GM12872 (cell line): ENCODE measurements around the gene USP8.

Experiments used
- TF ChIP-seq, protein P1 (sequence below): IDR thresholded peaks from 3 replicates; pipeline ENCODE4 v1.5.1; 2011; ENCODE audit warnings: low read depth, mild to moderate bottlenecking, low read length, moderate library complexity; ENCODE audit not compliant: insufficient read depth

Gene USP8

DNA sequence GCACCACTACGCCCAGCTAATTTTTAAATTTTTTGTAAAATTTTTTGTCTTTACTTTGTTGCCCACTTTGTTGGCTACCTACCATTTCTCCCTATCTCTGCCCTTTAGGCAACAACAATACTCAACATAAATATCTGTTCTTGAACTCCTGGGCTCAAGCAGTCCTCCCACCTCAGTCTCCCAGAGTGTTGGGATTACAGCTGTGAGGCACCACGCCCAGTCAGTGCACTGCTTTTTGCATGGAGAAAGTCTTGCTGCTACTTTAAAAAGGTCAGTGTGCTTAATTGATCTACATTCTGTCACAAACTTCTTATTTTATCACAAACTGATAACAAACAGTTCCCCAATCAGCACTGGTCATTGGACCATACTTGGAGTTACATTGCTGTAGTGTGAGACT, 8.0 kb downstream of the USP8 start:
- TF ChIP-seq, protein P1, sequence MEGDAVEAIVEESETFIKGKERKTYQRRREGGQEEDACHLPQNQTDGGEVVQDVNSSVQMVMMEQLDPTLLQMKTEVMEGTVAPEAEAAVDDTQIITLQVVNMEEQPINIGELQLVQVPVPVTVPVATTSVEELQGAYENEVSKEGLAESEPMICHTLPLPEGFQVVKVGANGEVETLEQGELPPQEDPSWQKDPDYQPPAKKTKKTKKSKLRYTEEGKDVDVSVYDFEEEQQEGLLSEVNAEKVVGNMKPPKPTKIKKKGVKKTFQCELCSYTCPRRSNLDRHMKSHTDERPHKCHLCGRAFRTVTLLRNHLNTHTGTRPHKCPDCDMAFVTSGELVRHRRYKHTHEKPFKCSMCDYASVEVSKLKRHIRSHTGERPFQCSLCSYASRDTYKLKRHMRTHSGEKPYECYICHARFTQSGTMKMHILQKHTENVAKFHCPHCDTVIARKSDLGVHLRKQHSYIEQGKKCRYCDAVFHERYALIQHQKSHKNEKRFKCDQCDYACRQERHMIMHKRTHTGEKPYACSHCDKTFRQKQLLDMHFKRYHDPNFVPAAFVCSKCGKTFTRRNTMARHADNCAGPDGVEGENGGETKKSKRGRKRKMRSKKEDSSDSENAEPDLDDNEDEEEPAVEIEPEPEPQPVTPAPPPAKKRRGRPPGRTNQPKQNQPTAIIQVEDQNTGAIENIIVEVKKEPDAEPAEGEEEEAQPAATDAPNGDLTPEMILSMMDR: no peak

DNA sequence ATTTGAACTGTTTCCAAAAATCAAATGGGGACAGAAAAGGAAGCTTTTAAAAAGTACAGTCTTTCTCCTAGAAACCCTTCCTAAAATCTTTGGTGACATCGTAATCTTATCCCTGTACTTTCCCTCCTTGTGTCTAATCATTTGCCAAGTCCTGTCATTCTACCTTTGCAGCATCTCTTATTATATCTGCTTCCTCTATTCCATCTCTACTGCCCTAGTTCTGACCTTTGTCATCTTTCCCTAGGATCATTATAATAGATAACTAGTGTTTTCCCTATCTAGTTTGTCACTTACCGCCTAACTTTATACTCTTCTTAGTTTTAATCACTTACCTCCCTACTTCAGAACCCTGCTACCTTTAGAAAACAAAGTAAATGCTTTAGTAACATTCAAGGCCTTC, 11.6 kb downstream of the USP8 start:
- TF ChIP-seq, protein P1: no peak

DNA sequence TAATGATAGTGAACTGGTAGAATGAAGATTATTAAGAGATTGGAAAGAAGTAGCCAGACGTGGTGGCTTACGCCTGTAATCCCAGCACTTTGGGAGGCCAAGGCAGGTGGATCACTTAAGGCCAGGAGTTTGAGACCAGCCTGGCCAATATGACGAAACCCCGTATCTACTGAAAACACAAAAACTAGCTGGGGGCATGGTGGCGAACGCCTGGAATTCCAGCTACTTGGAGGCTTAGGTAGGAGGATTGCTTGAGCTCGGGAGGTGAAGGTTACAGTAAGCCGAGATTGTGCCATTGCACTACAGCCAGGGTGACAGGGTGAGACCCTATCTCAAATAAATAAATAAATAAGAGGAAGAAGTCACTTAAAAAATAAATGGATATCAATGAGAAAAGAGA, 14.0 kb downstream of the USP8 start:
- TF ChIP-seq, protein P1: no peak

DNA sequence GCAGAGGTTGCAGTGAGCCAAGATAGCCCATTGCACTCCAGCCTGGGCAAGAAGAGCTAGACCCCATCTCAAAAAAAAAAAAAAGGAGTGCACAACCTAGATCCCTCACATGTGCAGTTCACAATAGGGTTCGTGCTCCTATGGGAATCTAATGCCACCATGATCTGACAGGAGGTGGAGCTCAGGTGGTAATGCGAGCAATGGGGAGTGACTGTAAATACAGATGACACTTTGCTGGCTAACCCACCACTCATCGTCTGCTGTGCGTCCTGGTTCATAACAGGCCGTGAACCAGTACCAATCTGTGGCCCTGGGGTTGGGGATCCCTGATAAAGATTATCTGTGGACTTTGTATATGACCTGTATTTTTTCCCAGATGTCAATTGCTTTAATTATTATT, 16.7 kb downstream of the USP8 start:
- TF ChIP-seq, protein P1: no peak

DNA sequence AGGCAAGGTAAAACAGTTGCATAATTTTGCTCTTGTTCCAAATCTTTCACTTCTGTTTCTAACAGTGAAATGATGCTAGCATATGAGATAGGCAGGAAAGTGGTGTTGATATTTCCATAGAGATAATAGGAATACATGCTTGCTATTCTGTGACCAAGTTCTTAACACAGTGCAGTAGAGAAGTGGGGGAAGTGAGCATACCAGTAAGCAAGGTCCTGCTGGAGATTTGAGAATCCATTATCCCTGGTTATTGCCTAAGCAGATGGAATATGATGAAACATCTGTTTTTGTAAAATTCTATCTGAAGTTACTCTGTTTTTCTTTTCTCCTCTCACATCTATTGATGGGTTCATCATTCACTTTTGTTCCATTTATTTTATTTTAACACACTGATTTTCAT, 28.7 kb downstream of the USP8 start:
- TF ChIP-seq, protein P1: no peak

DNA sequence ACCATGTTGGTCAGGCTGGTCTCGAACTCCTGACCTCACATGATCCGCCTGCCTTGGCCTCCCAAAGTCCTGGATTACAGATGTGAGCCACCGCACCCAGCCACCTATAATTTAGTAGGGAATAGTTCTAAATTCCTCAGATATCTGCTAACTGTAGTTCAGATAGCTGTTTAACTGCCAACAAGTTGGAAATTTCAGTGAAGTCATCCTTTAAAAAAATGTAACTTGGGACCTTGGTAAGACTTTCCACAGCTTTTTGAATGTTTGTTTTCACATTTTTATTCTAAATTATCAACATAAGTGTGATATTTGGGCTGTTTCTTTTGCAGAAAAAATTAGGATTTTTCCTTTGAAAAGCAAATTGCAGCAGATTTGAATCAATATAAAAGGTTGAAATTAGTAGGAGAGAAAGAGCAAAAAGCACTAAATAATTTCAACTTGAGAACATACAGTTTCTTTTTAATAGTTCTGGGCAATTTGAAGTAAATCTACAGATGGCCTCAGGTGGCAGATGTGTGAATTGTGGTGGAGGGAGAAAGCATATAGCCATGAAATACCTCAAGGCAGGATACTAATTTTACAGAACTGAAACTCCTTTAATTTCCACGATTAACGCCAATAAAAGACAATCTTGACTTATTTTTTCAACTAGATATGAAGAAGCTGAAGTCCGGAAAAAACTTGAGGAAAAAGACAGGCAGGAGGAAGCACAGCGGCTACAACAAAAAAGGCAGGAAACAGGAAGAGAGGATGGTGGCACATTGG, 34.3 kb downstream of the USP8 start:
- TF ChIP-seq, protein P1: no peak

DNA sequence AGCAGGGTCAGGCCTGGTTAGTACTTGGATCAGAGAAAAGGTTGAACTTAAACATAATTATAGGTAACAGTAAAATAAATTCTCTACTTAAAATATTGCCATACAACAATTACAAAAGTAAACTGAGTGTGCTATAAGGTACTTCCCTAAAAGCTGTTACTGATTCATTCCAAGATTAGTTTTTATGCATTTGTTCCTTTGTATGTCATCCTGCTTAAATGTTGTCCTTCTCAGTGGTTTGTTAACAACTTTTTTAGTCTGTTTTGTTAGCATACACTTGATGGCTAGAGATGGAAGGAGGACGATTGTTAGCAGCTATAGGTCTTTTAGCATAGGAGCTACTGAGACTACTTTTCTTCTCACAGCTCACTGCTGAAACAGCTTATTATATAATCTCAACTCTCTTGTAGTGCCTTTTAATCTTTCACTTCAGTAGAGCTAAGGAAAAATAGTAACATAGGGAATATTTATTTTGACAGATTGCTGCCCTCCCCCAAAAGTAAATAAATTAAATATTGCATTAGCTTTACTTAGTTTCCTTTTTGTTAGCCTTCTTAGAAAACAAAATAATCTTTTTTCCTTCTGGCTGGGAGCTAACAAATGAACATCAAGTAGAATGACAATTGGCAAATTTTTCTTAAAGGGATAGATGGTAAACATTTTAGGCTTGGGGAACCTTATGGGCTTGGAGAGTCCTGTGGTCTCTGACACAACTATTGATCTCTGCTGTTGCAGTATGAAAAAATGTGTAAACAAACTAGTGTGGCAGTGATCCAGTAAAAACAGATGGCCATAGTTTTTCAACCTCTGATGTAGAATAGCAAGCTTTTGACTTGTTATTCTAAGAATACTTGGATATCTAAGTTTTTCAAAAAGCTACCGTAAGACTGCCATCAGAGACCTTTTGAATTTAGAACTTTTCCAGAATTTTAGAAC, 39.5 kb downstream of the USP8 start:
- TF ChIP-seq, protein P1: no peak
